ENCODE results near the gene KIFBP.

Gene KIFBP

GRCh38 chr10:69045441-69046300 is 57.1 kb downstream of the KIFBP start:
- no peak overlapping the region for H3K4me2 ChIP-seq (ENCODE audit: low read depth, low read length, poor library complexity, severe bottlenecking)
- H2AFZ ChIP-seq (ENCODE audit: low read depth, low read length, severe bottlenecking), result no peak overlapping the region
- no peaks in the 10 kb centered on the region for H4K20me1 ChIP-seq (ENCODE audit: low read depth, low read length)
- no peaks in the 10 kb centered on the region for H3K36me3 ChIP-seq (ENCODE audit: low read length)
- H3K9ac ChIP-seq (ENCODE audit: low read length), result no peak overlapping the region
- no peaks in the 10 kb centered on the region for H3F3A ChIP-seq (ENCODE audit: insufficient read depth)
- no peaks in the 10 kb centered on the region for H3K9me3 ChIP-seq (ENCODE audit: insufficient read depth, low read length)
- H3K4me3 ChIP-seq (ENCODE audit: insufficient read depth, low read length, poor library complexity, severe bottlenecking), result no peak overlapping the region
- no peak for TF ChIP-seq EZH2phosphoT487 (conservative IDR thresholded peaks at IDR 0.05; ENCODE audit: low read length)
- TF ChIP-seq, protein P1, sequence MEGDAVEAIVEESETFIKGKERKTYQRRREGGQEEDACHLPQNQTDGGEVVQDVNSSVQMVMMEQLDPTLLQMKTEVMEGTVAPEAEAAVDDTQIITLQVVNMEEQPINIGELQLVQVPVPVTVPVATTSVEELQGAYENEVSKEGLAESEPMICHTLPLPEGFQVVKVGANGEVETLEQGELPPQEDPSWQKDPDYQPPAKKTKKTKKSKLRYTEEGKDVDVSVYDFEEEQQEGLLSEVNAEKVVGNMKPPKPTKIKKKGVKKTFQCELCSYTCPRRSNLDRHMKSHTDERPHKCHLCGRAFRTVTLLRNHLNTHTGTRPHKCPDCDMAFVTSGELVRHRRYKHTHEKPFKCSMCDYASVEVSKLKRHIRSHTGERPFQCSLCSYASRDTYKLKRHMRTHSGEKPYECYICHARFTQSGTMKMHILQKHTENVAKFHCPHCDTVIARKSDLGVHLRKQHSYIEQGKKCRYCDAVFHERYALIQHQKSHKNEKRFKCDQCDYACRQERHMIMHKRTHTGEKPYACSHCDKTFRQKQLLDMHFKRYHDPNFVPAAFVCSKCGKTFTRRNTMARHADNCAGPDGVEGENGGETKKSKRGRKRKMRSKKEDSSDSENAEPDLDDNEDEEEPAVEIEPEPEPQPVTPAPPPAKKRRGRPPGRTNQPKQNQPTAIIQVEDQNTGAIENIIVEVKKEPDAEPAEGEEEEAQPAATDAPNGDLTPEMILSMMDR (IDR thresholded peaks at IDR 0.05; ENCODE audit: insufficient read depth, low read length, poor library complexity, severe bottlenecking), result no peak
- no peaks in the 10 kb centered on the region for H3K27me3 ChIP-seq (ENCODE audit: low read length)
- no peak overlapping the region for H3K27ac ChIP-seq (ENCODE audit: low read depth, low read length)
- H3K79me2 ChIP-seq (ENCODE audit: insufficient read depth, low read length), result no peaks in the 10 kb centered on the region
- H3K9me2 ChIP-seq (replicated peaks; ENCODE audit: insufficient read depth, low read length), result no peaks in the 10 kb centered on the region

GRCh38 chr10:69047111-69047832 is 58.7 kb downstream of the KIFBP start:
- Histone ChIP-seq H3K4me3 (ENCODE audit: insufficient read depth, low read length, poor library complexity, severe bottlenecking) (no peak overlapping the region), H3K27ac (ENCODE audit: low read depth, low read length) (no peak overlapping the region), H3K36me3 (ENCODE audit: low read length) (no peaks in the 10 kb centered on the region)

DNA sequence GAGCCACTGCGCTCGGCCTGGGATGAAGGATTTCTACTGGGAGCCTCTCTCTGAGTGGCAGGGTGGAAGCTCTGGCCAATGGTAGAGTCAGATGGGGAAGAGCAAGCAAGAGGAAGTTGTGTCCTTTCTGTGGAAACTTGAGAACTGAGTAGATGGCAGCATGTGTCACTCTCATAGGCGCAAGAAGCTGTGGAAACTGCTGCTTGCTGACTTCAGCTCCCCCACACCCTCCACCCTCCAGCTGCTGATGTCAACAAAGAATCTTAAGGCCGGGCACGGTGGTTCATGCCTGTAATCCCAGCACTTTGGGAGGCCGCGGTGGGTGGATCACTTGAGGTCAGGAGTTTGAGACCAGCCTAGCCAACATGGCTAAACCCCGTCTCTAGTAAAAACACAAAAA is 59.5 kb downstream of the KIFBP start:
- H3K4me2 ChIP-seq (ENCODE audit: low read depth, low read length, poor library complexity, severe bottlenecking), result no peak overlapping the region
- no peaks in the 10 kb centered on the region for H3K9me2 ChIP-seq (replicated peaks; ENCODE audit: insufficient read depth, low read length)
- no peaks in the 10 kb centered on the region for H3K27me3 ChIP-seq (ENCODE audit: low read length)
- H3F3A ChIP-seq (ENCODE audit: insufficient read depth), result no peaks in the 10 kb centered on the region
- H4K20me1 ChIP-seq (ENCODE audit: low read depth, low read length), result no peaks in the 10 kb centered on the region
- H3K79me2 ChIP-seq (ENCODE audit: insufficient read depth, low read length), result no peaks in the 10 kb centered on the region
- no peak overlapping the region for H3K9ac ChIP-seq (ENCODE audit: low read length)
- H3K36me3 ChIP-seq (ENCODE audit: low read length), result no peaks in the 10 kb centered on the region
- H3K9me3 ChIP-seq (ENCODE audit: insufficient read depth, low read length), result no peaks in the 10 kb centered on the region
- H2AFZ ChIP-seq (ENCODE audit: low read depth, low read length, severe bottlenecking), result no peak overlapping the region
- no peak overlapping the region for H3K27ac ChIP-seq (ENCODE audit: low read depth, low read length)
- TF ChIP-seq, protein P1 (IDR thresholded peaks at IDR 0.05; ENCODE audit: insufficient read depth, low read length, poor library complexity, severe bottlenecking), result no peak
- no peak for TF ChIP-seq EZH2phosphoT487 (conservative IDR thresholded peaks at IDR 0.05; ENCODE audit: low read length)
- H3K4me3 ChIP-seq (ENCODE audit: insufficient read depth, low read length, poor library complexity, severe bottlenecking), result no peak overlapping the region

More at GRCh38 chr10:69047111-69047832, 58.7 kb downstream of the KIFBP start:
- Histone ChIP-seq H3K79me2 (ENCODE audit: insufficient read depth, low read length) (no peaks in the 10 kb centered on the region), H3K4me2 (ENCODE audit: low read depth, low read length, poor library complexity, severe bottlenecking) (no peak overlapping the region), H3K27me3 (ENCODE audit: low read length) (no peaks in the 10 kb centered on the region), H4K20me1 (ENCODE audit: low read depth, low read length) (no peaks in the 10 kb centered on the region), H3K9me2 (replicated peaks; ENCODE audit: insufficient read depth, low read length) (no peaks in the 10 kb centered on the region), H3F3A (ENCODE audit: insufficient read depth) (no peaks in the 10 kb centered on the region), H3K9ac (ENCODE audit: low read length) (no peak overlapping the region), H2AFZ (ENCODE audit: low read depth, low read length, severe bottlenecking) (no peak overlapping the region), H3K9me3 (ENCODE audit: insufficient read depth, low read length) (no peaks in the 10 kb centered on the region)
- no peak for TF ChIP-seq EZH2phosphoT487 (conservative IDR thresholded peaks at IDR 0.05; ENCODE audit: low read length)
- TF ChIP-seq, protein P1 (IDR thresholded peaks at IDR 0.05; ENCODE audit: insufficient read depth, low read length, poor library complexity, severe bottlenecking), result no peak
